B cell (primary cell): ENCODE results near the gene PES1. TPM values are rescaled to one million over a fixed set of nuclear protein-coding genes. Genes with fewer than 3 reads are reported as not detected.
"Not testable (repeated sequence)": the region's sequence is repeated elsewhere in the genome, so short reads cannot be mapped to it uniquely, and the experiment has no call there.

Experiments
- ATAC-seq: fragments of 200-7000 bp; cut with Tn5 transposase; one replicate; pipeline ENCODE4 v1.10.0; 2021; ENCODE audit warnings: low read depth, mild to moderate bottlenecking, moderate number of reproducible peaks, moderate library complexity
- CTCF ChIA-PET: fragments of 350-600 bp; sonication (Branson Sonifier 250); formaldehyde crosslinking; loops from one replicate; lab custom pipeline; 2021; ENCODE audit warnings: antibody characterized with exemption, inconsistent platforms; lab: Charles Lee
- POLR2A ChIA-PET: fragments of 350-600 bp; sonication (Branson Sonifier 250); formaldehyde crosslinking; loops from one replicate; lab custom pipeline; 2021; ENCODE audit warnings: antibody characterized with exemption; lab: Charles Lee
- DNase-seq: peaks from one replicate; pipeline ENCODE4 v3.0.0; 2013
- H2AFZ ChIP-seq: 2 replicates; pipeline ENCODE4 v1.6.1; 2012; ENCODE audit warnings: mild to moderate bottlenecking, low read depth, low read length; ENCODE audit not compliant: insufficient read depth, poor library complexity, severe bottlenecking
- H3K27ac ChIP-seq, 2 donors: 1 replicate in 1 of 2; 2 replicates in 1 of 2; pipeline ENCODE4 v1.5.1; 2012 to 2013; ENCODE audit warnings: low read length in 2 of 2, mild to moderate bottlenecking in 2 of 2, moderate library complexity in 1 of 2
- H3K27me3 ChIP-seq, 4 experiments: fragments of 200-600 bp in 1 of 4; sonication (generic) in 1 of 4; replicated peaks in 1 of 4; 1 replicate in 2 of 4; 2 replicates in 2 of 4; pipeline versions ENCODE4 v1.6.1 to v1.7.0; 2013 to 2016; ENCODE audit warnings: low read length in 3 of 4, mild to moderate bottlenecking in 2 of 4, mixed read lengths in 1 of 4, moderate library complexity in 1 of 4; ENCODE audit not compliant: insufficient read depth in 4 of 4, control insufficient read depth in 3 of 4; ENCODE audit errors: control extremely low read depth in 1 of 4
- H3K36me3 ChIP-seq, 2 experiments: replicated peaks in 1 of 2; 1 replicate in 1 of 2; 2 replicates in 1 of 2; pipeline versions ENCODE4 v1.6.1 to v1.7.1; 2013; ENCODE audit warnings: low read length in 1 of 2; ENCODE audit not compliant: insufficient read depth in 2 of 2, control insufficient read depth in 1 of 2; ENCODE audit errors: control extremely low read depth in 1 of 2, extremely low read depth in 1 of 2
- H3K4me1 ChIP-seq, 2 donors: fragments of 200-600 bp in 1 of 2; sonication (generic) in 1 of 2; 1 replicate in 1 of 2; 2 replicates in 1 of 2; pipeline versions ENCODE4 v1.5.1 to v1.6.1; 2013 to 2017; ENCODE audit warnings: low read length in 2 of 2; ENCODE audit not compliant: control insufficient read depth in 2 of 2, insufficient read depth in 2 of 2
- H3K4me2 ChIP-seq: replicated peaks from 2 replicates; pipeline ENCODE3; 2012; ENCODE audit warnings: mild to moderate bottlenecking, low read depth, low read length; ENCODE audit not compliant: poor library complexity, severe bottlenecking
- H3K4me3 ChIP-seq, 5 experiments: fragments of 200-600 bp in 1 of 5; sonication (generic) in 1 of 5; 1 replicate in 3 of 5; 2 replicates in 2 of 5; pipeline versions ENCODE4 v1.5.1 to v1.7.0; 2011 to 2016; ENCODE audit warnings: low read length in 4 of 5, mild to moderate bottlenecking in 4 of 5, low read depth in 2 of 5, control low read depth in 1 of 5, moderate library complexity in 1 of 5; ENCODE audit not compliant: insufficient read depth in 1 of 5; ENCODE audit errors: control extremely low read depth in 1 of 5, extremely low read depth in 1 of 5
- H3K79me2 ChIP-seq: fragments of 200-600 bp; sonication (generic); one replicate; pipeline ENCODE4 v1.6.0; 2016; ENCODE audit warnings: low read length; ENCODE audit not compliant: control insufficient read depth, insufficient read depth
- H3K9ac ChIP-seq: fragments of 200-600 bp; sonication (generic); 2 replicates; pipeline ENCODE4 v1.6.1; 2017; ENCODE audit warnings: mild to moderate bottlenecking, low read length, moderate library complexity
- H3K9me3 ChIP-seq, 3 donors: one replicate each; pipeline versions ENCODE4 v1.6.1 to v1.7.1; 2013; ENCODE audit warnings: low read length in 2 of 3; ENCODE audit not compliant: control insufficient read depth in 2 of 3, insufficient read depth in 1 of 3; ENCODE audit errors: control extremely low read depth in 1 of 3
- H4K20me1 ChIP-seq: 2 replicates; pipeline ENCODE4 v1.6.0; 2012; ENCODE audit warnings: mild to moderate bottlenecking, low read length; ENCODE audit not compliant: insufficient read depth, control insufficient read depth, poor library complexity, severe bottlenecking
- H3K27ac Mint-ChIP-seq: one replicate; pipeline ENCODE4 v1.8.0; 2021; ENCODE audit warnings: mixed read lengths
- H3K27me3 Mint-ChIP-seq: one replicate; pipeline ENCODE4 v1.8.0; 2021; ENCODE audit warnings: mixed read lengths
- H3K4me1 Mint-ChIP-seq: one replicate; pipeline ENCODE4 v1.8.0; 2021; ENCODE audit warnings: mixed read lengths
- H3K4me3 Mint-ChIP-seq: one replicate; pipeline ENCODE4 v1.8.0; 2021; ENCODE audit warnings: mixed read lengths
- H3K9me3 Mint-ChIP-seq: one replicate; pipeline ENCODE4 v1.8.0; 2022; ENCODE audit warnings: mixed read lengths; ENCODE audit not compliant: insufficient read depth
- CTCF ChIP-seq: fragments of 200-600 bp; IDR thresholded peaks from one replicate; pipeline ENCODE4 v1.8.0; 2022; ENCODE audit warnings: antibody characterized with exemption, mild to moderate bottlenecking
- EZH2 ChIP-seq: IDR thresholded peaks from 2 replicates; pipeline ENCODE4 v1.6.1; 2012; ENCODE audit warnings: borderline replicate concordance, low read depth, mild to moderate bottlenecking, moderate library complexity, low read length; ENCODE audit not compliant: insufficient read depth, poor library complexity, severe bottlenecking
- WGBS: methylation state at CpG from one replicate; pipeline ENCODE4 v1.1.5; 2013; ENCODE audit warnings: missing lambda C conversion rate; ENCODE audit not compliant: insufficient coverage; 5-methylcytosine and 5-hydroxymethylcytosine counted together
- intact Hi-C: fragments of 100-400 bp; cut with micrococcal nuclease; formaldehyde crosslinking; loops from one replicate; pipeline ENCODE4 v1.10.0; 2022
- polyA plus RNA-seq: library from polyadenylated mRNA; depleted of rRNA; stranded (reverse); fragments of >200 nt; gene quantifications from 2 replicates; pipeline ENCODE4 v1.2.3, GENCODE V29; 2012
- total RNA-seq, 2 donors: library from RNA; stranded (reverse); fragments of 120-200 nt in 1 of 2; gene quantifications; 1 replicate in 1 of 2; 2 replicates in 1 of 2; pipeline versions ENCODE4 v1.2.3 to v1.2.4, GENCODE V29; 2013 to 2022

Gene PES1
- total and polyA plus RNA-seq, 2 donors (not counting 1 experiment from before 2014, with no cell fraction given), result 38.1 to 75.2 TPM

GRCh38 chr22:30542811-30543188, 48.9 kb downstream of the PES1 start:
- Histone ChIP-seq H4K20me1 (no peaks in the 10 kb centered on the region), H3K4me3 (no peak overlapping the region), H3K9me3 (peaks cover 0 to 3% (median 0%) of the 10 kb centered on the region in 3 donors), H3K4me2 (no peak overlapping the region), H2AFZ (no peak overlapping the region), H3K36me3 (no peaks in the 10 kb centered on the region), H3K79me2 (no peaks in the 10 kb centered on the region), H3K4me1 (no peaks in the 10 kb centered on the region), H3K27me3 (peaks cover 0 to 20% (median 4%) of the 10 kb centered on the region in 4 experiments), H3K9ac (no peak overlapping the region), H3K27ac (no peak overlapping the region)
- POLR2A ChIA-PET, result no interaction called here
- CTCF ChIA-PET, result interaction anchor here (0.7 kb wide), 1 partner anchor 213 kb away, joined by 3 read pairs; no protein-coding TSS in a partner anchor
- intact Hi-C loops, result no loop called here
- no peak overlapping the region for H3K27ac Mint-ChIP-seq
- peaks cover 5% of the 10 kb centered on the region for H3K4me1 Mint-ChIP-seq
- ATAC-seq, result no peak
- H3K27me3 Mint-ChIP-seq, result peaks cover 38% of the 10 kb centered on the region
- no peak for DNase-seq
- no peaks in the 10 kb centered on the region for H3K9me3 Mint-ChIP-seq
- WGBS, result 86% methylated on average over 12 of the region's 12 CpGs
- TF ChIP-seq EZH2, result no peak
- no peak for TF ChIP-seq CTCF
- H3K4me3 Mint-ChIP-seq, result no peak overlapping the region

DNA sequence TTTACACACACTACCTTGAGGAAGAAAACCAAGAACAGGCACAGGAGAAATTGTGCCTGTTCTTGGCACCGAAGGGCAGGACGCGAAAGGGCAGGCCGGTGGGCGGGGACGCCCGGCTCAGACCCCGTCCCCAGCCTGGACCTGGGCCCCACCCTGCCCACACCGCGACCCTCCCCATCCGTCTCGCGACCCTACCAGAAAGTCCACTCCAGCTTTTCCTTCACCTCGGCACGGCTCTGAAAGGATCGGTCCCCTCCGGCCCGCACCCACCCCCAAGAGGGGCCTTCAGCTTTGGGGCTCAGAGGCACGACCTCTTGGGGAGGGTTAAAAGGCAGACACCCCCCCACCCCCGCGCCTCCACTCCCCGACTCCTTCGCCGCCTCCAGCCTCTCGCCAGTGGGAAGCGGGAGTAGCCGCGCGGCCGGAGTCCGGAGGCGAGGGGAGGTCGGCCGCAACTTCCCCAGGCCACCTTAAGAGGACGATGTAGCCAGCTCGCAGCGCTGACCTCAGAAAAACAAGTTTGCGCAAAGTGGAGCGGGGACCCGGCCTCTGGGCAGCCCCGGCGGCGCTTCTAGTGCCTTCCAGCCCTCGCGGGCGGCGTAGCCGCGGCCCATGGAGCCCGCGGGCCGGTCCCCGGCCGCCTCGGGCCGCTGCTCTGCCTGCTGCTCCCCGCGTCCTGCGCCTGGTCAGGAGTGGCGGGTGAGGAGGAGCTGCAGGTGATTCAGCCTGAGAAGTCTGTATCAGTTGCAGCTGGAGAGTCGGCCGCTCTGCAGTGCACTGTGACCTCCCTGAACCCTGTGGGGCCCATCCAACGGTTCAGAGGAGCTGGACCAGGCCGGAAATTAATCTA, 49.5 kb downstream of the PES1 start:
- H3K9ac ChIP-seq, result no peak overlapping the region
- no peaks in the 10 kb centered on the region for H3K4me1 ChIP-seq
- Mint-ChIP-seq H3K9me3 (no peaks in the 10 kb centered on the region), H3K27me3 (peaks cover 39% of the 10 kb centered on the region), H3K4me1 (peaks cover 5% of the 10 kb centered on the region), H3K4me3 (no peak overlapping the region), H3K27ac (no peak overlapping the region)
- H2AFZ ChIP-seq, result peak overlapping the region; percentile 22
- H3K4me2 ChIP-seq, result no peak overlapping the region
- DNase-seq (no peak), ATAC-seq (no peak)
- ChIA-PET CTCF (interaction anchor here (0.7 kb wide), 1 partner anchor 213 kb away, joined by 3 read pairs; no protein-coding TSS in a partner anchor), POLR2A (no interaction called here)
- no peaks in the 10 kb centered on the region for H4K20me1 ChIP-seq
- WGBS, result 10% methylated on average over 60 of the region's 64 CpGs
- H3K9me3 ChIP-seq, result peaks cover 0 to 3% (median 0%) of the 10 kb centered on the region in 3 donors
- H3K27ac ChIP-seq, result no peak overlapping the region
- TF ChIP-seq CTCF, result no peak
- TF ChIP-seq EZH2, result no peak
- no peak overlapping the region for H3K4me3 ChIP-seq
- H3K27me3 ChIP-seq, result peaks cover 0 to 20% (median 4%) of the 10 kb centered on the region in 4 experiments
- intact Hi-C loops, result no loop called here
- no peaks in the 10 kb centered on the region for H3K79me2 ChIP-seq
- H3K36me3 ChIP-seq, result no peaks in the 10 kb centered on the region

- H3K4me1 ChIP-seq, H3K4me1 Mint-ChIP-seq, CTCF ChIA-PET, H3K27ac ChIP-seq, H3K4me3 ChIP-seq, H3K36me3 ChIP-seq, ATAC-seq, H4K20me1 ChIP-seq, H3K9me3 ChIP-seq, H3K79me2 ChIP-seq, DNase-seq, H3K27ac Mint-ChIP-seq, intact Hi-C loops, H3K4me2 ChIP-seq, H3K9me3 Mint-ChIP-seq, H3K9ac ChIP-seq, H3K4me3 Mint-ChIP-seq, POLR2A ChIA-PET: not testable (repeated sequence)
- peaks cover 0 to 20% (median 4%) of the 10 kb centered on the region in 4 experiments for H3K27me3 ChIP-seq
- WGBS, result 84% methylated on average over 2 of the region's 3 CpGs
- peak overlapping the region; percentile 22 for H2AFZ ChIP-seq
- peaks cover 35% of the 10 kb centered on the region for H3K27me3 Mint-ChIP-seq
These were observed 50.2 kb downstream of the PES1 start for GRCh38 chr22:30541511-30541910.
